CD4-positive, alpha-beta T cell treated with Interleukin-21 for 1 hour (primary cell): ENCODE measurements around the gene MRGPRF.

ENCODE experiments used
- DNase-seq: peaks from one replicate; pipeline ENCODE4 v3.0.0-alpha.2; 2020

MRGPRF gene

GRCh38 chr11:69014898-69015549 lies 2.0 kb upstream of the MRGPRF start:
- DNase-seq, result no peak

GRCh38 chr11:69014084-69014851 lies 1.2 kb upstream of the MRGPRF start:
- no peak for DNase-seq

GRCh38 chr11:69012092-69013008 lies 696 bp downstream of the MRGPRF start:
- no peak for DNase-seq

GRCh38 chr11:69011624-69012091 lies 1.4 kb downstream of the MRGPRF start:
- no peak for DNase-seq

- DNase-seq, result no peak
These were observed 2.0 kb downstream of the MRGPRF start for GRCh38 chr11:69010964-69011623.

GRCh38 chr11:69010361-69010891 lies 2.6 kb downstream of the MRGPRF start:
- DNase-seq, result no peak

- no peak for DNase-seq
These were observed 3.4 kb downstream of the MRGPRF start for GRCh38 chr11:69009441-69010211.

GRCh38 chr11:69008737-69009440 lies 4.2 kb downstream of the MRGPRF start:
- no peak for DNase-seq

GRCh38 chr11:69007975-69008381 lies 5.1 kb downstream of the MRGPRF start:
- DNase-seq, result no peak

GRCh38 chr11:69006816-69007215 lies 6.2 kb downstream of the MRGPRF start:
- no peak for DNase-seq

GRCh38 chr11:69005631-69006368 lies 7.2 kb downstream of the MRGPRF start:
- DNase-seq, result no peak

- DNase-seq, result no peak
These were observed 7.8 kb downstream of the MRGPRF start for GRCh38 chr11:69005183-69005630.

GRCh38 chr11:69004411-69005182 lies 8.4 kb downstream of the MRGPRF start:
- no peak for DNase-seq

- no peak for DNase-seq
These were observed 9.1 kb downstream of the MRGPRF start for GRCh38 chr11:69003866-69004367.

- no peak for DNase-seq
These were observed 9.7 kb downstream of the MRGPRF start for GRCh38 chr11:69003301-69003865.

GRCh38 chr11:69002570-69003231 lies 10.3 kb downstream of the MRGPRF start:
- no peak for DNase-seq

- no peak for DNase-seq
These were observed 10.9 kb downstream of the MRGPRF start for GRCh38 chr11:69002110-69002569.
